Islet of Langerhans (tissue), 1 donor: ENCODE measurements around the gene CDH13.

Experiments used
- FAIRE-seq: peaks from one replicate; lab custom pipeline; 2011; peaks lifted over from hg19 to GRCh38; lab: Jason Lieb, UNC

The CDH13 gene

DNA sequence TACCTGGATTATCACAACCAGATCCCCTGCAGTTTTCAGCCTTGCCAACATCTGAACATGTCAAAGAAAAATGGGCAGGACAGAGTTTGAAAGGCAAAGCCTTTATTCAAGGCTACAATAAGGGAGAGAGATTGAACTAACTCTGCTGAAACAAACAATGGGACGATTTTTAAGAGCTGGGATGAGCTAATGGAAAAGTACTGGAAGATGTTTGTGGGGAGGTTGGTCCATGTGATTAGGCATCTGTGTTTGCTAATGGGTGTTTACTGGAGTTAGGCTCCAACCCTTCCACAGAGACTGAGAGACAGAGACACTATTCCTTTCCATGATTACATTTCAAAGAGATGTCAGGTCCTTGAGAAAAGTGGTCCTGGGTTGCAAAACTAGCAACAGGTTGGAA lies 1146.0 kb downstream of the CDH13 start:
- no peak for FAIRE-seq

- no peak for FAIRE-seq
Measured at GRCh38 chr16:83774066-83774465, 1147.3 kb downstream of the CDH13 start.

GRCh38 chr16:83776944-83777343 lies 1150.2 kb downstream of the CDH13 start:
- FAIRE-seq = no peak

- no peak for FAIRE-seq
Measured at GRCh38 chr16:83779886-83780285, 1153.1 kb downstream of the CDH13 start.

DNA sequence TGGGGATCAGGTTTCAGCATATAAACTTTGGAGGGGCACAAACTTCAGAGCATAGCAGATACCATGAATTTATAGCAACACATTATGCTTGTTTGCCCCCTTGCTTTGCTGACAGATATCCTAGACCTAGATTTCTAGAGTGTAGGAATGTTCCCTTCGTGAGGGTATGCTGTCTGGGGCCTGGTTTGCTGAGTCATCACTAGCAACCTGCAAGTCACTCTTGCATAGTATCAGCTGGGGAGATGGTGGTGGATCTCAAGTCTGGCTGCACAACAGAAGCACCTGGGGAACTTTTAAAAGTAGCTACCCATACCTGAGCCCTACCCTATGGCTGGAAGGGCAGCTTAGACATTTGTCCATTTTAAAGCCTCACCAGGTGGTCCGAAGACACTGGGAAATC lies 1158.7 kb downstream of the CDH13 start:
- no peak for FAIRE-seq

GRCh38 chr16:83789642-83790401 lies 1163.1 kb downstream of the CDH13 start:
- FAIRE-seq = no peak

DNA sequence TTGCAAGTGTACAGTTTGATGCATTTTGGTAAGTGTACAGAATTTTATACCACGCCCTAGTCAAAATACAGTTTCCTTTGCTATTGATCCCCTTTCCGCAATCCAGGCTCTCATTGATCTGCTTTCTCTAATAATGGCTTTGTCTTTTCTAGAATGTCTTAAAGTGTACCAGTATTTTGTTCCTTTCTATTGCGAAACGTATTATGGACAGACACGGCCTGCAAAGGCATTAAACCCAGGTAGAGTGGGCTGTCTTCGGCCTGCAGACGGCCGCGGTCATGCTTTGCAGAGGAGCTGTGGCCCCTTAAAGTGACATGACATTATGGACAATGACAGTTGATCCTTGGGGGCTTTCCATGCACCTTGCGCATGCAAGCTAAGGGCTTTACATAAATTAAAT lies 1165.1 kb downstream of the CDH13 start:
- no peak for FAIRE-seq

DNA sequence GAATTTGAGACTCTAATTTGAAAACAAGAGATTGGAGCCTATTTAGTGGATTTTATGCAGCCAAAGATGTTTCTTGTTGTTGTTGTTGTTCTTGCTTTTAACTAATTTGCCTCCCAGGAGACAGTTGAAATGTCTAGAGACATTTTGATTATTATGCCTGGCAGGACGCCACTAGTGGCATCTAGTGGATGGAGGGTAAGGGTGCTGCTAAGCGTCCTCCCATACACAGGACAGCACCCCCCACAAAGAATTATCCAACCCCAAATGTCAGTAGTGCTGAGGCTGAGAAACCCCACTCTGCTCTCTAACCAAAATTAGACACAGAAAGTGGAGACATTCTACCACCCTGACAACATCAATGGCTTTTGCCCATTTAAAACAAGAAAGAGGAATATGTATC lies 1165.6 kb downstream of the CDH13 start:
- FAIRE-seq = no peak

- no peak for FAIRE-seq
Measured at GRCh38 chr16:83793179-83793578, 1166.4 kb downstream of the CDH13 start.

GRCh38 chr16:83794860-83795554 lies 1168.2 kb downstream of the CDH13 start:
- FAIRE-seq = no peak

DNA sequence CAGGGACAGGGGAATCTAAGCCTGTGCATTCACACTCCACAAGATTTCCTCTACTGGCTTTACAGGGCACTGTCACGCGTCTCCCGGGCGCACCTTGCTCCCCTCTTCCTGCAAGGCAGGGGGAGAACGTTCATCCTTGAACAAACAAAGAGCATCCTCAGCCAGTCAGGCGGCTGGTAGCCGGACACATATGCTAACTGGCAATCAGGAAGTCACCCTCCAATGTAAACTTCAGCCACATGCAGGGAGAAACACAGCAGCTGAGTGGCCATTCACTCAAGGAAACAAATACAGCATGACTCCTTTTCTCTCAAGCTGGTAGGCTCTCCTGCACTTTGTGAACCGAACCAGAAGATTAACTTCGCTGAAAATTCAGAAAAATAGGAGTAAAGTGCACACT lies 1170.2 kb downstream of the CDH13 start:
- no peak for FAIRE-seq

- no peak for FAIRE-seq
Measured at GRCh38 chr16:83799336-83799735, 1172.6 kb downstream of the CDH13 start.

- no peak for FAIRE-seq
Measured at GRCh38 chr16:83802135-83802534, 1175.4 kb downstream of the CDH13 start.

GRCh38 chr16:83802554-83803205 lies 1175.9 kb downstream of the CDH13 start:
- FAIRE-seq = no peak

GRCh38 chr16:83803811-83804210 lies 1177.0 kb downstream of the CDH13 start:
- no peak for FAIRE-seq

GRCh38 chr16:83804366-83804765 lies 1177.6 kb downstream of the CDH13 start:
- no peak for FAIRE-seq

DNA sequence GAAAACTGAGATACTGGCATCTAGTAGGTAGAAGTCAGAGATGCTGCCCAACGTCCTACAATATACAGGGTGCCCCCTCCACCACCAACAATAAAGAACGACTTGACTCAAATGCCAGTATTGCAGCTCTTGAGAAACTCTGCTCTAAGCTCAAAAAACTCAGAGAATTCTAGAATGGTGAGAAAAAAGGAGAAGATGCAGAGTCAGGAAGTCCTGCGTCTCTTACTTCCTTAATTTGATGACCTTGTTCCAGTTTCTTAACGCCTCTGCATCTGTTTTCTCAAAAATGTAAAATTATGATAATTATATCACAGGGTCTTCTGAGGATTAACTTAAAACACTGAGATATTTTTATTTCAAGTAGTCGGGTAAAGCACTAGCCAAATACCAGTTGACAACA lies 1179.3 kb downstream of the CDH13 start:
- FAIRE-seq = no peak

DNA sequence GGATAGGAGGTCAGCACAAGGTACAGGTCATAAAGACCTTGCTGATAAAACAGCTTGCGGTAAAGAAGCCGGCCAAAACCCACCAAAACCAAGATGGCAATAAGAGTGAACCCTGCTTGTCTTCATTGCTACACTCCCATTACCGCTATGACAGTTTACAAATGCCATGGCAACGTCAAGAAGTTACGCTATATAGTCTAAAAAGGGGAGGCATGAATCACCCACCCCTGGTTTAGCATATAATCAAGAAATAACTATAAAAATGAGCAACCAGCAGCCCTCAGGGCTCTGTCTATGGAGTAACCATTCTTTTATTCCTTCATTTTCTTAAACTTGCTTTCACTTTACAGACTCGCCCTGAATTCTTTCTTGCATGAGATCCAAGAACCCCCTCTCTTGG lies 1180.0 kb downstream of the CDH13 start:
- FAIRE-seq = no peak

DNA sequence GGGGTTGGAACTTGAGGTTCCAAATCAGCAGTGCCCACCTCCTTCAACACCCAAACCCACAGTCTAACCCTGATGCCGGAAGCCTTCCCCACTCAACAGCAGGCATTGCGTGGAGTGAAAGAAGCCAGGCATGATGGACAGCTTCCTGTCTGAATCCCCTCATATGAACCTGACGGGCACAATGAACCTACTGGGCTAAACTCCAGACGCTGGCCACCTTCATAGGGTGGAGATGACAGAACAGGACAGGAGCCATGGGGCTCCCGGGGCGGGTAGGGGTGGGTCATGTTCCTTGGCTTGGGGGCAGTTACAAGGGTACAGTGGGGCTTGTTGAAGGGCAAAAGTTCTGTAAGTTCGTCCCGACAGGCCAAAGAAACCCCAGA lies 1180.5 kb downstream of the CDH13 start:
- FAIRE-seq = no peak

- FAIRE-seq = no peak
Measured at GRCh38 chr16:83807710-83808572, 1181.2 kb downstream of the CDH13 start, which contains the start of gene HSBP1. HSBP1 (plus strand) TSS chr16:83807978; CDS start chr16:83808077, 99 bp downstream.

GRCh38 chr16:83808573-83809014 lies 1181.8 kb downstream of the CDH13 start:
- FAIRE-seq = no peak

DNA sequence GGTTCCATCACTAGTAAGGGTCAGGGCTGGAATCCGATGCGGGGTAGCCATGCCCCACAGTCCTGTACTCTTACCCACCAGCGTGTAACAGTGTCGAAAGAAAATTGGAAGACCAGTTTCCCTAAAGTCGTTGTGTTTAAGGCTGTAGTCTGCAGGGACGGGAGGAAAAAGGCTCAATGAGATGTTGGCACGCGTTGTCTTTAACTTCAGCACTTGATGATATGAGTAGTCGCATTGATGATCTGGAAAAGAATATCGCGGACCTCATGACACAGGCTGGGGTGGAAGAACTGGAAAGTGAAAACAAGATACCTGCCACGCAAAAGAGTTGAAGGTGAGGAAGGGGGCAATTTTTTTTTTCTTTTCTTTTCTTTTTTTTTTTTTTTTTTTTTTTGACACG lies 1182.3 kb downstream of the CDH13 start:
- FAIRE-seq = no peak
